HT-29 (cell line): ENCODE data around the gene ELAC2. TPM values are rescaled to one million over a fixed set of nuclear protein-coding genes. Genes with fewer than 3 reads are reported as not detected.
"Not testable (repeated sequence)": the region's sequence is repeated elsewhere in the genome, so short reads cannot be mapped to it uniquely, and the experiment has no call there.

Source experiments
- DNase-seq: peaks from one replicate; pipeline ENCODE4 v3.0.0-alpha.2; 2015; ENCODE audit warnings: low spot score
- total RNA-seq: library from RNA; depleted of rRNA; stranded (reverse); fragments of >200 nt; shearing (Covaris generic); gene quantifications from 2 replicates; pipeline ENCODE4 v1.2.3, GENCODE V29; 2014

ELAC2 gene
- total RNA-seq, 1 experiment from 2014 or later, result 138 TPM

DNA sequence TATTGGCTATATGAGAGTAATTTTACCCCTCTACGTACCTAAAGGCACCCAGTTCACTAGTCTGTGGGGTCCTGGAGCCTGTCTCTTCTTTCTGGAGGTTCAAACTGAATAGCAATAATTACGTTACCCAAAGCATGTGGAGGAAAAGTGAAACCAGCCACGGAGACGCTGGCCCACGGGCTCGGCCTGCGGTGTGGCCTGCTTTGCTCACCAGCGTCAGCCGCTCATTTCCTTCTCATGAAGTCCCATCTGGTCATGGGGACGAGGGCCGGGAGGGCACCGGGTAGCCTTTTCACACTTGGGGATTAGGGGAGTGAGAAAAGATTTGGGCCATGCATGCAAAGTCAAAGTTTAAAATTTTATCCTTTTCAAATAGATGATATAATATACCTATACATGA, 26.9 kb downstream of the ELAC2 start:
- DNase-seq, result no peak

- no peak for DNase-seq
Observed at GRCh38 chr17:12990041-12990808, 27.6 kb downstream of the ELAC2 start.

DNA sequence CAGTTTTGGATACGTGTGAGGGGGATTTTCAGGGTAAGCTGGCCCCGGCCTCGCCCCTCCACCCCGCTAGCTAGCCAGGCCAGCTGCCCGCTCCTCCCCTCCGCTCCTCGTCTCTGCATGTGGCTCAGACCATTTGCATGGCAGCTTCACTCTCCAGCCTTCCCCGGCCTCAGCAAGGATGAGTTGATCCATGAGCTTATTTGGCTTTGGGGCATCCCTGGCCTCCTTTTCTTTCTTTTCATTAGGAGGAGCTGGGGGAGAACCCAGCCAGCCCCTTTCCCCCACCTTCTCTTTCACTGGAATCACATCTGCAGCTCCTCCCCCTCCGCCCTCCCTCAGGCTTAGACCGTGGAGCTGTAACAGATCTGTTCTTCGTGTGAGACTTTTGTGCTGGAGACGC, 30.7 kb downstream of the ELAC2 start:
- no peak for DNase-seq

DNA sequence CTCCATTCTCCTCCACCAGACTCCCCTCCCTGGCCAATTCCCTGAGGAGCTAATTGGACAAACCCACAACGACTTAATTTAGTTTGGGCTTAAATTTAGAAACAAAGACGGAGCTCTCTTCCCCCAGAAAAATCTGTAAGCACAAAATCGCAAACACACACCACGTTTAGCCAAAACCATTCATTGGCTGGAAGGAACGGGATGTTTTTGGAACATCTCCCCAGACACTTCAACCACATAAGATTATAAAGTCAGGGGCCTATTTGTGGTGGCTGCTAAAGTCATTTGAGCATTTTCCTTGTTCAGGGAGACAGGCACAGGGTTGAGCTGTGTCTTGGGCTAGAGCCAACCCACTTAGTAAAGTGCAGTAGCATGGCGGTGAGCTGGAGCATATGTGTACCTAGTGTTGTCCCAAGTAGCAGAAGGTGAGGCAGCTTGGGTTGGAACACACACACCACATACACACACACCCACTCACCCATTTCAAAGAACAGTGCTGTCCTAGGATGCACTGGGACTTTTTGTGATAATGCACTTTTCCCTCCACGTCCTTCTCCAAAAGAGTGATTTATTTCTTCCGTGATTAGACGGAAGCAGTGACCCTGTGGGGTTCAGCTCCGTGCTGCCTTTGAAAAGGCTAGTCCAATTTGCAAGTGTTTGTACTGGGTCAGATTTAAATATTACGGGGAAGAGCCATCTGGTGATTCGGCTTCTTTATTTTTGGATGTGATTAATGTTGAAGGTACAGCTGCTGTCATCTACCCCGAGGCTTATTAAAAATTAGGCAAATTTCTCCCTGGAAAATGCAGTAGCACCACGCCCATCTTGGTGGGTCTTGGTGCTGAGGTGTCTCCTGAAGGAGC, 32.2 kb downstream of the ELAC2 start:
- DNase-seq, result no peak

GRCh38 chr17:12983991-12984884, 33.6 kb downstream of the ELAC2 start:
- no peak for DNase-seq

DNA sequence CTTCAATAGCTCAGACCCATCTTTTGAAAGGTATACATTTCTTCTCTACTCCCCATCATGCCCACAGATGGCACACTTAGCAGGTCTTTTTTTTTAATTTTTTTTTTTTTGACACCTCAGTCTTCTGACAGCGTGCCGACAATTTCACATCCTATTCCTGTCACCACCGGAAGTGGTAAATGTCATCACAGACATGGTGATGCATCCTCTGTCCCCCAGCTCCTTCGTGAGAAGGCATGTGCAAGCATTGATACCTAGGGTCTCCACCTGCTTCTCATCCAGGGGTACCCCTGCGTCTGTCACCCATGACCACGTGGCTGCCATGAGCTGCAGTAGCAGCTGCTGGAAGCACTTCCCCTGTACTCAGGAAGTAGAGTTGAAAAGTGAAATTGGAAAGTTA, 35.6 kb downstream of the ELAC2 start:
- no peak for DNase-seq

DNA sequence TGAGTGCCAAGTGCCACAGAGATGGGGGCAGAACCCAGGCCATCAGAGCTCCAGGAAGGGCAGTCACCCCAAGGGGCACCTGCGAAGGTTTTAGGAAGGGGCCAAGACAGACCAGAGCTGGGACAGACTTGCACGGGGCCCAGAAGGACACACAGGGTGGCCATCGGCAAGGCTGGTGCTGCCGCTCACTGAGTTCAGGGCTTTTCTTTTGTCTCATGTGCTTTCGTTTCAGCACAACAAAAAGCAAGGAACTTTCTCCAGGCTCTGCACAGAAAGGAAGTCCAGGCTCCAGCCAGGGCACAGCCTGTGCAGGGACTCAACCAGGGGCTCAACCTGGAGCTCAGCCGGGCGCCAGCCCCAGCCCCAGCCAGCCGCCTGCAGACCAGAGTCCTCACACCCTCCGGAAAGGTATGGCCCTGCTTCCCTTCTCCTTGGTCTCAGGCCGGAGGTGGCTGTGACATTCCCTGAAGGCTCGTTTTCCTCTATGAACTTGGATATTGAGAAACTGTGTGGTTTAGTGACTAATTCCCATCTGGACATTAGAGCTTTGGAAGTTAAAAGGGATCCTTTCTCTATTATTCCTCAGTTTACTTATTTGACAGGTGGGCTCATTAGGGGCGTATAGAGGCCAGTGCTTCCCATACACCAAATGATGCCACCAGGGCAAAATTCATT, 37.9 kb downstream of the ELAC2 start:
- no peak for DNase-seq

- no peak for DNase-seq
Observed at GRCh38 chr17:12979246-12979645, 38.6 kb downstream of the ELAC2 start.

- not testable (repeated sequence) for DNase-seq
Observed at GRCh38 chr17:12978787-12979186, 39.0 kb downstream of the ELAC2 start.

- no peak for DNase-seq
Observed at GRCh38 chr17:12977008-12977751, 40.6 kb downstream of the ELAC2 start.

DNA sequence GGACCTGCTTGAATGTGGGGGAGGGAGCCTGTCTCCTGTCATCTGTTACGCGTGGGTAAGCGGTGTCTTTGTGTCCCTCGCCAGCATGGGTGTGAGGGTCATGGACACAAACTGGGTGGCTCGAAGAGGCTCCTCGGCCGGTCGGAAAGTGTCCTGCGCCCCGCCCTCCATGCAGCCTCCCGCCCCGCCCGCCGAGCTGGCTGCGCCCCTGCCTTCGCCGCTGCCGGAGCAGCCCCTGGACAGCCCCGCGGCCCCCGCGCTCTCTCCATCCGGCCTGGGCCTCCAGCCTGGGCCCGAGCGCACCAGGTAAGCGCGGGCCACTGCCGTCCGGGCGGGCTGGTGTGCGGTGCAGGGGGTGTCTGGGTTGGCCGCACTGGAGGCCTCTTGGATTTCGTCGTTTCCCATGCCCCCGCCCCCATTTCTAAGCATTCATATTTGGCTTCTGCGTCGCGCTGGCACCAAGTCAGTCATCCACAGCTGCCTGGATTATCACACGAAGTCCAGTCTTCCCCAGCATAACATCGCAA, 43.8 kb downstream of the ELAC2 start:
- no peak for DNase-seq

DNA sequence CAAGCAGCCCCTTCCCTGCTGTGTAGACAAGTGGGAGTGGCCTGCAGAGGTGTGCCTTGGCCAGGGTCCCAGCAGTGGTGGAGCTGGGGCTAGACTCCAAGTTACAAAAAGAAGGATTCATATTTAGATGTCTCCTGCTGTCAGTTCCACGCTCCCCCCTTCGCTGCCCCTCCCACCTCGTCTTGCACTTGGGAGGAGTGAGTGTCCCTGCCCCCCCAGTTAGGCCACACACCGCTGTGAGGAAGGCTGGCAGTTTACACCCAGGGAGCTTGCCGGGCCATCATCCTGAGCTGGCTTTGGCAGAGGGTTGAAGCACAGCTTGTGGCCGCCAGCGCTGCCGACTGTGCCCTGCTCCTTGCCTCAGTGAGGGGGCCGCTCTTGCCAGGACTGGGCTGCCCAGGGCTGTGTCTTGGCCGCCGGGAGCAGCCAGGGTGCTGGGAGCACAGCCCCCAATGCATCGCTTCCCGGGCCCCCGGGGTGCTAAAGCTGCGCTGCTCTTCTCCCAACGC, 44.3 kb downstream of the ELAC2 start:
- DNase-seq, result no peak

DNA sequence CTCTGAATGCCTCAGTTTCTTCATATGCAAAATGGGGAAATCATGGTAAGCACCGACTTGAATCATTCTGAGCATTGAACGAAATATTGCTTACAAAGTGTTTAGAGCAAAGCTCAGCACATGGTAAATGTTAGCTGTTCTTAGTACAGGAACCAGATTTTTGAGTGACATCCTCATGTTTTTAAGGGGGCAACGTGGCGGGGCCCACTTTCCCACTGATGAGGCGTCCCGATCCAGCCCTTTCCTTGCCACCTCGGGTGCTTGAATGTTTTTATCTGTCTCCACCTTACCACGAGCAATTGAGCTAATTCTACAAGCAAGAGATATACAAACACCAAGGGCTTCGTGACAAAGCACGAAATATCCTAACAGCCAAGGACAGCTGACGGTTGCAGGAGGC, 49.9 kb downstream of the ELAC2 start:
- DNase-seq, result no peak

DNA sequence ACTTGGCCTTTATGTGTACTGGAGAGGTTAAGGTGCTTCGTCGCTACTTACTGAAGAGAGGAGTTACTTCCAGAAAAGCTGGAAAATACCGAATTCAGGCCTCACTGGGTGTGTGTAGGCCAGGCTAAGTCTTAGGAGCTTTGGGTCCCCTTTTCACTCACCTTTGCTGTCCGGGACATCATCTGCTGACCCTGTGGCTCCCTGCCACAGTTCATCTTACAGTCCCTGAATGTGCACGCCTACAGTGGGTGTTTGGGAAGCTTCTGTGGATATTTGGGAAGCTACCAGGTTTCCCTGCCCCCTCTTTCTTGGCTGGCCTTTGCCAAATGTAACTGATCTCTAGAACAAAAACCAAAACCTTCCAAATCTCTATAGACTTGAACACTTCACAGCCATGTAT, 51.4 kb downstream of the ELAC2 start:
- no peak for DNase-seq

DNA sequence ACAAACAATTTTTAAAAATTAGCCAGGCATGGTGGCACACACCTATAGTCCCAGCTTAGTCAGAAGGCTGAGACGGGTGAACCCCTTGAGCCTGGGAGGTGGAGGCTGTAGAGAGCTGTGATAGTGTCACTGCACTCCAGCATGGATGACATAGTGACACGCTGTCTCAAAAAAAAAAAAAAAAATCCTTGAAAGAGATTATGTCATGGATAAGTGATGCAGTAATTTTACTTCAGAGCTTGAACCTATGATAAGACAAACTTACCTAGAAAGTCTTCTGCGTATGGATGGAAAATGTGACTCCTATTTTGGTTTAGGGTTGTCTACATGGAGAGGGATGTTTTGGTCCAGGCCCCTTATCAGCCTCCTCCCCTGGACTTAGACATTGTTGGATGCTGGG, 51.8 kb downstream of the ELAC2 start:
- DNase-seq, result no peak

DNA sequence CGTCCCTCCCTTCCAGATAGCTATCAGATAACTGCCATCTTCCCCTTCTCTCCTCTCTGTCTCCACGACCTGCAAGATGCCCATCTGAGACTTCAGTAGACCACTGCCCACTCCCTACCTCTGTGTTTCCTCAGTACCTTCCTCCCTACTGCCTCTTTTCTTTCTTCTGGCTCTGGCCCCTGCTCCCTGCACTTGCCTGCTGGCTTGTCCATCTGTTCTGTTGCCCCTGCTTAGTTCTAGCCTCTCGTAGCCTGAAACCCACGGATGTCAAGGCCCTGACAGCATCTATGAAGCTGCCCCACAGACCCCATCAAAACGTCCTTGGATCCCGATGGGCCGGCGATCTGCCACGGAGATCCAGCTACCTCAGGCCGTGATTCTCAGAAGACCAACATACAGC, 53.0 kb downstream of the ELAC2 start:
- DNase-seq, result no peak

DNA sequence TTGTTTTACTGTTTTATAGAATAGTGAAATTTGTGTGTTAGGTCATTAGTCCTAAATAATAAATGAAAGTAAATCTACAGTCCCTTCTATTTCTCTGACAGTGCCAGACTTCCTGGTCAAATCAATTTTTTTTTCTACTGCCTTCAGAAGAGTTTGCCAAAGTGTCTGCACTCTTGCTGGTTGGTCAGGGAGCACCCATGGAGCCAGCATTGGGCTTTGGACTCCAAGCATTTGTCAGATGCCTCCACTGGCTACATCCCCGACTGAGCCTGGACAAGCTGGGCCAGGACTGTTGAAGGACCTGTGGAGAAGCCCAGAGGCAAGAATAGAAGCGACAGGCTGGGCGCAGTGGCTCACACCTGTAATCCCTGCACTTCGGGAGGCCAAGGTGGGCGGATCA, 53.7 kb downstream of the ELAC2 start:
- no peak for DNase-seq

- DNase-seq, result no peak
Observed at GRCh38 chr17:12963505-12963904, 54.3 kb downstream of the ELAC2 start.

- DNase-seq, result no peak
Observed at GRCh38 chr17:12961655-12962054, 56.2 kb downstream of the ELAC2 start.

GRCh38 chr17:12959441-12959840, 58.4 kb downstream of the ELAC2 start:
- no peak for DNase-seq
